Measurements from ENCODE around the gene IRGQ.
A peak's percentile ranks its signal among the peaks of the same experiment; 100 is the strongest.
"Not testable (repeated sequence)": the region's sequence is repeated elsewhere in the genome, so short reads cannot be mapped to it uniquely, and the experiment has no call there.

IRGQ gene

DNA sequence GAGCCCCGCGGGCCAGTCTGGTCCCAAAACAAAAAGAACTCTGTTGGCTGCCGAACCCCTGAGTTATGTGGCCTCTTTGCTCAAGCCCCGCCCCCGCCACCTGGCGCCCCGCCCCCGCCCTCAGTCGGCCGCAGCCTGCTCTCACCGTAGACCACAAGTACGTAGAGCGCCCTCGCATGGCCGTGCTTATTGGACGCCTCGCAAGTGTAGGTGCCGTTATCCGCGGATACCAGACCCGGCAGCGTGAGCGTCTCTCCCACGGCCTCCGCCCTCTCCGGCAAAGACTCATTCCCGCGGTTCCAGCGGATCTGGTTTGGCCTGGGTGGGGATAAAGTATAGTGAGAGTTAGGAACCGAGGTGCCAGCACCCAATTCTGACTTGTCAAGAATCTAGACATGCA lies 29.0 kb upstream of the IRGQ start:
- DNase-seq (ENCODE audit: low read depth), result peak; percentile 73

DNA sequence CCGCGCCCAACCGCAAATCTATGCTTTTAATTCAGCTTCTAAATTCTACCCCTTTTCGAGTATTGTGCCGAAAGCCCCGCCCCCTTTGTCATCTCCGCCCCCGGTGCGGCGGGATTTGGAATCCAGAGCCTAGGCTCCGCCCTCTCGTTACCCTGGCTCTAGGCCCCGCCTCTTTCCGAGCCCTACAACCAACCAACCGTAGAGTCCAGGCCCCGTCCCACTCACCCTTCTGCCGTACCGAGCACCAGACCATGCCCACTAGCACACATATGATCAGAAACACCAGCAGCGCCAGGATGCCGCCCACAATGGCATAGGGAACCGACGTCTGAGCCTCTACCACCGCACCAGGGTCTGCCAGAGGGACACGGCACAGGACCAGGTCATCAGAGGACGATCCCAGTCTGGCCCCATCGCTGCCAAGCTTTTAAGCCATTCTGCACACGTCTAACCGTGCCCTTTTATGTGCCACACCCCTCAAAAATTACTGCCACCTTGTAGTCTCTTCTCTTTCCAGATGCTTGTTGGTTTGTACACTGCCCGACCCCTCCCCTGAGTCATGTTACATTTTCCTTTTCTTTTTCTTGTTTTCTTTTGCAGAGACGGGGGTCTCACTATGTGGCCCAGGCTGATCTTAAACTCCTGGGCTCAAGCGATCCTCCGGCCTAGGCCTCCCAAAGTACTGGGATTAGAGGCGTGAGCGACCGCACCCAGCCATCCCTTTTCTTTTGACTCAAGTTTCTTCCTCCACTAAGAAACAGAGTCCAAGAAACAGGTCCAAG lies 28.1 kb upstream of the IRGQ start:
- DNase-seq (ENCODE audit: low read depth), result no peak

DNA sequence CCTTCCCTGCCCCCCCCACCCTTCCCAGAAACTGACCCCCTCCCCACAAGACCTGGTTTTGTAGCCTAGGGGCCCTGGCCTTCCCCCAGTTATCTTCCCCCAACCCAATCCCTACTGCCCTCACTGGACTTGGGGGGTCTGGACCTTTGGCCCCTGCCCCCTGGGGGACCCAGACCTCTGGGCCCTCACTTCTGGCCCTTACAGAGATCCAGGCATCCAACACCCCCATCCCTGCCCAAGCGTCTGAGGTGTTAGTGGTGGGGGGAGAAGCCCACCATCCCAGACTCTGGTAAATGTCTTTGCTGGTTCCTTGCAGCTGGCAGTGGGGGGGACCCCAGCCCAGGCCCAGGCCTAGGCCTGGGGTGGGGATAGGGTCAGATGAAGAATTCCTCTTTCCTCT lies 27.0 kb upstream of the IRGQ start:
- no peak for DNase-seq (ENCODE audit: low read depth)

DNA sequence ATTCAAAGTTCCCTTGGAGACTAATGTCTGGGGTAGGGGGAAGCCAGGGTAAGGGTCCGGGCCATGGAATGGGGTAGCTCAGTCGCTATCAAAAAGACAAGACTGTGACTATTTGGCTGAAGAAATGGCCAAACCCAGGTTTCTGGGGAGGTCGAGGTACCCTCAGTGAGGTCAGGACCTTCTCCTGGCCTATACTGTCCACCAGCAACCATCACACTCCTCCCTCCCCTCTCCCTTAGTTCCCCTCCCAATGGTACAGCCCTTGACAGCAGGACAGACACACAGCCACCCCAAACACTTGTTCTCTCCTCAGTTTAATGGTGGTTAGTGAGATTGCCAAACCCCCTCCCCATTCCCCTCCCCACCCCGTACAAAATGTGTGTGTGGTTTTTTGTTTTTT lies 26.1 kb upstream of the IRGQ start:
- DNase-seq (ENCODE audit: low read depth), result no peak

DNA sequence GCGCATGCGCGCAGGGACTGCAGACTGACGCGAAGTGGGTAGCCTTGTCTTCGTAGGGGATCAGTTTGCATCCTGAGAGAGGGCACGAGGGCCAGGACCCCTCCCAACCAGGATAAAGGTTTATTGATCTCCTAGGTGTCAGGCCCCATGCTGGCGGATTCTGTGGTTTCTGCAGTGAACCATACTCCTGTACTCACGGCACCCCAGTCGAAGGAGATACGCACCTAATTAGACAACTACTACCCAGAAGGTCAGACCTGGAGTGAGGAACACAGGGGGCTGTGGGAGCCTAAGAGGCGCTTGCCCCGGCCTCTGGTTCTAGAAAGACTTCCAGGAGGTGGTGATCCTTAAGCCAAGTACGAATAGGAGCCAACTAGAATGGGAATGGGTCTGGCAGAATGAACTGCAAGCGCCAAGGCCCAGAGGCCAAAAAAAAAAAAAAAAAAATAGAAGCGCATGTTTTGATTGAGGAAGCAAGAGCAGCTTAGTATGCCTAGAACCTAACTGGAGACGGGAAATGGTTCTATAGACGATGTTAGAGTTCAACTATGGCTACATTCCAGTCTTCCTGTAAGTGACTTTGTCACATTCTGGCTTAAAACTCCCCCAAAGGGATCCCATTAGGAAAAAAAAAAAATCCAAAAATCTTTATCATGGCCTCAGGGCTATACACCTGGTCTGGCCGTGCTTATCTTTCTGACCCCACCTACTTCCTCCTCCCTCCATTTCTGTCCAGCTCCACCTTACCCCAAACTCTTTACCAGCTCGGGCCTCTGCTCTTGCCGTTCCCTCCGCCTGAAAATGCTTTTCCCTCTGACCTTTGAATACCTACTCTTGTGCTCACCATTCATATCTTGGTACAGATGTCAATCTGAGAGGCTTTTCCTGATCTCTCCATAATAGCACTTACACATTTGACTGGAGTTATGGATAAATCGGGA lies 24.4 kb upstream of the IRGQ start:
- DNase-seq (ENCODE audit: low read depth), result peak; percentile 82

DNA sequence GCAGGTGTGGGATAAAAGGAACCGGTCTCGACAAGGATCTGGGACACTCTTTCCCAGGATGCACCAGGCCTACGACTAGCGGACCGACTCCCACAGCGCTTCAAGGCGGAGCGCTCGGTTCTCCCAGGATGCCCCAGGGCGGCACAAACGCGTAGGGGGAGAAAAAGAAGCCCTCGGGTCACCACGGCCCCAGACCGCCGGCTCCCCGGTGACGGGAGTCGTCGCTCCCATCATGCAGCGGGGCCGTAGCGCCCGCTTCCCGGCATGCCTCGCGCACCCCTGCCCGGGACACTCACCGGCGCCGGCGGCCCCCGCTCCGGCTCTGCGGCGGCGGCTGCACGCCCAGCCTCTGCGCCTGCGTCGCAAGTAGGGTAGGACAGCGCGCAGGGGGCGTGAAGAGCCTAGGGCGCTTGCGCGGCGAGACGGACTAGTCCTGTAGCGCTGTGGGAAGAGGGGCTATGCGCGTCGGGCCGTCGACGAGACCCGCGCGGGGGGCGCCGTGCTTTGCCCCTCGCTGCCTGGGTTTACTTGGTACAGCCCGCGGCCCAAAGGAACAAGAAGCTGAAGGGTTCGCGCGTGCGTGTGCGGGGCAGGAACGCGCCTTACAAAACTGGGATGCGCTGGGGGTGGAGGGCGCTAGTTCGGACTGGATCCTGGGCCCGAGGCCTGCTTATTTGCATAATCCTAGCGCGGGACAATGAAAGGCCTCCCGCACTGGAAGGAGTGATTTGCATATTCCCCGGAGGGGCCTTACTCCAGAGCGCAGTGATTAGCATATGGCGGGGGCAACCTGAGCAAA lies 23.5 kb upstream of the IRGQ start, which contains the start of gene ZNF428:
ZNF428 (minus strand) TSS at position 368 of the 799 bp plus-strand sequence. CDS start 5,325 bp downstream, outside the sequence.
- DNase-seq (ENCODE audit: low read depth), result peak; percentile 82

DNA sequence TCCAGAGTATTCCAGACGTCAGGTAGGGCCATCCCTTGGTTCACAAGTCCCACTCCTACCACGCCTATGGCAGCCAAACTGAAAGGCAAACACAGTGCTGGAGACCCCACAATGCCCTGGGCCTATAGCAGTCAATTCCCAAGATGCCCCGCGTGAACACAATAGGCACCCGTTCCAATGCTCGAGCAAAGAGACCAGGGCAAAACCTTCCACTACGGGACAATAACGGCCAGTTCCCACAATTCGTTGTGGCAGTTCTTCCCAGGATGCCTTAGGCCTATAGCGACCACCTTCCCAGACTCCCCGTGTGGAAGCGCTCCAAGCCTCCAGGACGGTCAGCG lies 23.0 kb upstream of the IRGQ start:
- DNase-seq (ENCODE audit: low read depth), result peak; percentile 49

DNA sequence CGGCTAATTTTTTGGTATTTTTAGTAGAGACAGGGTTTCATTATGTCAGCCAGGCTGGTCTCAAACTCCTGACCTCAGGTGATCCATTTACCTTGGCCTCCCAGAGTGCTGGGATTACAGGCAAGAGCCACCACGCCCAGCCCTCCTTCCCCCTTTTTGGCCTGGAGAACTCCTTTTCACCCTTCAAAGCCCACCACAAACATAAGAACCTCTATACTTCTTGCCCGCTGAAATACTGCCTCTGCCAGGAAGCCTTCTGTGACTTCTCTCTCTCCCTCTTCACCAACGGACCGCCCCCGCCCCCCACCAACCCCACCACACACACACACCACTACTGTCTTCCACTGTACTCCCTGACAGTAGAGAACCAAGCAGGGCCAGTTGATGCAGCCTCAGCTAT lies 21.0 kb upstream of the IRGQ start:
- no peak for DNase-seq (ENCODE audit: low read depth)

DNA sequence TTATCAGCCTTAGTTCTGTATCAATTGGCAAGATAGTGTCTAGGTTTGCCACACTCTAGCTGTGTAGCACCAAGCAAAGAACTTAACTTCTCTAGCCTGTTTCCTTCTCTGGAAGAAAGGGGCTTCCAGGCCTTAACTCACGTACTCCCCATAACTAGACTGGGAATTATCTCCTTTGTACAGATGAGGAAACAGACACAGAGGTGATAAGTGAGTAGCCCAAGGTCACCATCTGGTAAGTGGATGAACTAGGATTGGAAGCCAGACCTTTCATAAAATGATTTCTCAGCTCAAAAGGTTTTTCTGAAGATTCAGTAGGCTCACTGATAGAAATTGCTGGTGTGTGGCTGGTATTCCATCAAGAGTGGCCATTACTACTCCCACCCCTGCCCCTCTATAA lies 20.4 kb upstream of the IRGQ start:
- no peak for DNase-seq (ENCODE audit: low read depth)

DNA sequence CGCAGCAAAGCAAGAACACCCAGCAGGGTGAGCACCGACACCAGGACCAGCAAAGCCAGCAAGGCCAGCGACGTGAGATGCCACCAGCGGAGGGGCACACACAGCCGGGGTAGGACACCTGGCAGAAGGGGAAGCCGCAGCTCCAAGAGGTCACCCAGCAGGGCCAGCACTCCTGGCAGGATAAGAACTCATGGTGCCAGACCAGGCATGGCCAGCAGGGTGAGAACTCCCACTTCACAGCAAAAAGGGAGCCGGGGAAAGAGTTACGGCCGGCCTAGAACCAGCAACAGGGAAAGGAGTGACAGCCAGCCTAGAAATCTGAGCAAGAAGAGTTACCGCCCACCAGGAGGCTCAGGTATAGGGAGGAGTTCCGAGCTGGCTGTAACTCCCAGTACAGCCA lies 16.4 kb upstream of the IRGQ start:
- DNase-seq (ENCODE audit: low read depth), result no peak

DNA sequence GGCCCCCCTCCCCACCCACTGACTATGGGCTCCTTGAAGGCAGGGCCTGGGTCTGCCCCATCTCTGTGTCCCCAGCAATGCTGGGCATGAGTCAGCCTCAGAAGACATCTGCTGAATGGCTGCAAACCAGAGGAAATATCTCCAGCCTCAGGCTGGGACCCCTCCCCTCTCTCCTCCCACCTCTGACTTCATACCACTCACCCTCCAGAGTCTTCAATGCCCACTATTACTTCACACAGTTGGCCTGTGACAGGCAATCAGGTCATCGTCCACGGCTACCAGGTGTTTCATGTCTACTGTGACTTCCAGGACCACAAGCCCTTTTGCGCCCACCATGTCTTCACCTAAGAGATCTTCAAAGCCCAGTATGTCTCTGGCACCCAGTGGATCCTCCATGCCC lies 15.9 kb upstream of the IRGQ start, which contains the start of gene SRRM5:
SRRM5 (plus strand) TSS at position 301 of the 400 bp plus-strand sequence; CDS start at position 335, 34 bp downstream.
- no peak for DNase-seq (ENCODE audit: low read depth)

DNA sequence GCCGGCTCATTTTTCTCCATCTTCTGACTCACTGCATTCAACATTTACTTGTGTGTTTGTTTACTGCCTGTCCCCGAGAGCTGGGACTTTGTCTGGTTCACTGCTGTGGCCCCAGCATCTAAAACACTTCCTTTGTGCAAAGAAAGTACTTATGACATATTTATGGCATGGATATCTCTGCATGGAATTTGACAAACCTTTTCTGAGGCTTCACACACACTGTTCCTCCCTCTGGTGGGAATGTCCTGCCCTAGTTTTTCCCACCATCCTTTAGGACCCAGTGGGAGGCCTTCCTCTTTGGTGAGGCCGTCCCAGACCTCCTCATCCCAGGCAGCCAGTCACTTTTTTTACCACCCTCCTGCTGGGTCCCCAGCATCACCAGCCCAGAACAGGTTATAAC lies 14.6 kb upstream of the IRGQ start:
- DNase-seq (ENCODE audit: low read depth), result no peak

DNA sequence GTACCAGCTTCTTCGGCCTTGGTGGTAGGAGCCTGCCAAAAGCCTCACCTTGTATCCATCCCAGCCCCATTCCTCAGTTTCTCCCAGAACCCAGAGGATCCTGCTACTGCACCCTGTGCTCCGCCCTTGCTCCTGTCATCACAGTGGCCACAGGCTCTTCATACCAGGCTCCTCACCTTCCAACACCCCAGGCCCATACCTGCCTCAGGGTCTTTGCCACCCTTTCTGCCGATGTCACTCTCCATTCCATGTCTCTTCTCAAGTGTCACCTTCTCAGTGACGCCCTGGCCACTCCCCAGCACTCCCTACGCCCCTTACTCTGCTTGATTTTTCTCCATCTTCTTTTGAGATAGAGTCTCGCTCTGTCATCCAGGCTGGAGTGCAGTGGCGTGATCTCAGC lies 13.9 kb upstream of the IRGQ start:
- no peak for DNase-seq (ENCODE audit: low read depth)

DNA sequence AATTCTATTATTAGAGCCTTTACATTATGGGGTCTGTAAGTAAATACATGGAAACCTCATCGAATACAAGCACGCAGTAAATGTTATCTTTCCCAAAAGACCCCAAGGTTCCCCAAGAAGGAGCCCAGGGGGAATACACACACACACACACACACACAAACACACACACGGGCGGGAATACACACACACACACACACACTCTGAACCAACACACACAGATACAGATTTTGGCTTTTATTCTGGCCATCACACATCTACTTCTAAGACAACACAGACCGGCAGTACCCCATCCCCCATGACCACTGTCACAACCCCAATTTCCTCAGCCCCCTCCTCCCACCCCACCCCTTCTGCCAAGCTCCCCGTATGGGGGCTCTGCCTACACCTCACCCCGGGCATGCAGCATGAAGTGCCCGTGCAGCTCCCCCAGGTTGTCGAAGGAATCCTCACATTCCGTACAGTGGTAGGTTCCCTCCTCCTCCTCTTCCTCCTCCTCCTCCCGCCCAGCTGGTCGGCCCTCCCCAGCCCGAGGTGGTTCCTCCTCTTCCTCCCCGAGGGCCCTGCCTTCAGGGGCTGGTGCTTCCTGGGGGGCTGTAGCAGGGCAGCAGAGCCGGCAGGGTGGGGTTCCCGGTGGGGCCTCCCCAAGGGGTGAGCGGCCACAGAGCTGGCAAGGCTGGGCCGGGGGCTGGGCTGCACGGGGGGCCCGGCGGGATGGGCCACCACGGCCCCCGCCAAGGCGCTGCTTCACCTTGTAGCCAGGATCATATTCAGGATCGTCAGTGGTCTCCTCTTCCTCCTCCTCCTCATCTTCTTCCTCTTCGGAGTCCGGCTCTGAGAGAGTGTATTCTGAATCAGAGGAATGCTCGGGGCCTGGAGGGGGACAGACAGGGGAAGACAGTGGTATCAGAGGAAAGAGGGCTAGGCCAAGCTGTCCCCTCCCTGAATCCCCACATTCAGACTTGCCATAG lies 11.6 kb upstream of the IRGQ start:
- DNase-seq (ENCODE audit: low read depth), result no peak

DNA sequence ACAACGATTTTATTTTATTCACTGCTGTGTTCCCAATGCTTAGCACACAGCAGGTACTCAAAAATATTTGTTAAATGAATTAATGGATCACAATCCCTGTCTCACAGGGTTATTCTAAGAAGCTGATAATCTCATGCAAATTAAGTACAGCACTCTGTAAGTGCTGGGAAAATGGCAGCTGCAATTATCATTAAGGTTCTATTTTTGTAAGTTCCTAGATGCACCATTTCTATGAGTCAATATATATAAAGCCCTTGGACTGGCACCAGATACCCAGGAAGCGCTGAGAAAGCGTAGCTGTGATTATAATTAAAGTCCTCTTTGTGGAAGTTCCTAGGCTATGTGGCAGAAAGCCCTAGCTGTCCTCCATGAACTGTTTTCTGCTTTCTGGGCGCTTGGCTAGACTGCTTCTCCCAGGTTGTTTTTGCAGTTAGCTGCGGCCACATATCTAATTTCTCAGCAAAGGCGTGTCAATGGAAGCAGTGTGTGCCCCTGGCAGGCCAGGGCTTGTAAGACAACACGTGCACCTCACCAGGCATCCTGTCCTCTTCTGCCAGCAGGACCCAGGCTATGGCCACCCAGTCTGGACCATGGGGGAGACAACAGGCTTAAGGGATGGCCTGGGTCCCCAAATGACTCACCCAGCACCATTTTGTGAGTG lies 10.8 kb upstream of the IRGQ start:
- no peak for DNase-seq (ENCODE audit: low read depth)

DNA sequence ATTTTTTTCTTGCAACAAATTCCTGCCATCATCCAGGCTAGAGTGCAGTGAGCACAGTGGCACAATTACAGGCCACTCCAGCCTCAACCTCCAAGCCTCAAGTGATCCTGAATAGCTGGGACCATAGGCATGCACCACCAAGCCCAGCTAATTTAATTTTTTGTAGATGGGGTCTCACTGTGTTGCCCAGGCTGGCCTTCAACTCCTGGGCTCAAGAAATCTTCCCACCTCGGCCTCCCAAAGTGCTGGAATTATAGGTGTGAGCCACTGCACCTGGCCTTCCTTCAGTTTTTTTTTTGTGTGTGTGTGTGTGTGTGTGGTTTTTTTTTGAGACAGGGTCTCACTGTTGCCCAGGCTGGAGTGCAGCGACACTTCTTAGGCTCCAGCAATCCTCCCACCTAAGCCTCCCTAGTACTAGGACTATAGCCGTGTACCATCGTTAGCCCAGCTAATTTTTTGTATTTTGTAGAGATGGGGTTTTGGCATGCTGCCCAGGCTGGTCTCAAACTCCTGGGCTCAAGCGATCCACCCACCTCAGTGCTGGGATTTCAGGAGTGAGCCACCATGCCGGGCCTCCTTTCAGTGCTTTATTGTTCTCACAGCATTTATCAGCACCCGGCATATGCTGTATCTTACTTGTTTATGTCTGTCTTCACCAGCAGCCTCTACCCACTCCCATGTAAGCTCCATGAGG lies 10.1 kb upstream of the IRGQ start:
- no peak for DNase-seq (ENCODE audit: low read depth)

DNA sequence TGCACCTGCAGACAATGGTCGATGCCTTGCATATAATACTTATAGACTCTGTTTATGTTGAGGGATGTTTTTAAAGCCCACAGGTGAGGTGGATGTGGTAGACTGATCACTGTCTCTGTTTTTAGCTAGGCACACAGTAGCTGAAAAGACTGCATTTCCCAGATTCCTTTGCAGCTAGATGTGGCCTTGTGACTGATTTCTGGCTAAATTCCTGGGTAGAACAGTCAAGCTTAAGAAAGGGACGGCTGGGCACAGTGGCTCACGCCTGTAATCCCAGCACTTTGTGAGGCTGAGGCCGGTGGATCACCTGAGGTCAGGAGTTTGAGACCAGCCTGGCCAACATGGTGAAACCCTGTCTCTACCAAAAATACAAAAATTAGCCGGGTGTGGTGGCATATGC lies 4.4 kb upstream of the IRGQ start:
- DNase-seq (ENCODE audit: low read depth), result not testable (repeated sequence)

DNA sequence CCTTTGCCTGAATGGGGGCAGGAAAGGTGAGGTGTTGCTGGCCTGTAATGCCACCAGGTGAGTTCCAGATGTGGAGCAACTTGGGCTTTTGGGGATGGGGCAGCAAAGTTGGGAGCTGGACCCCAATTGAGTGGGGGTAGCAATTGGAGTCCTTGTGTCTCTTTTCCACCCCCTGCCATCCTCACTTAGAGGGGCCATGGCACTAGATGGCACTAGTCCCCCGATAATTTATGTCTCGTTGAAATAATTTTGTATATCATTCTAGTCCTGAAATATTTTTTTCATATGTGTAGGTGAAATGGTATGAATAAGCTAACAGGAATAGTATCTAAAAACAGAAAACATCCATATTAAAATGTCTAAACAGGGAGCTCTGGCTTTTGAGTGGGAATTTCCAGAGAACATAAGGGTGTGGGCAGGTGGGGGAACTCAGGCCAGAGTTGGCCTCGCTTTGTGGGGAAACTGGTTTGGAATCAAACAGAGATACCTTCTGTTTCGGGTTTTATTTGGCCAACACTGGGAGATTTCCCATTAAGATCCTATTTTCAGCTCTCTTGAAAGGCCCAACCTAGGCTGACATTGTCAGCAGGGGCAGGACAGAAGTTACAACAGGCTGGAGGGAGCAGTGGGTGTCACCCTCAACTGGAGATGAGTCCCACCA lies 3.8 kb upstream of the IRGQ start:
- no peak for DNase-seq (ENCODE audit: low read depth)

Measured in activated T-cell treated with anti-CD3 and anti-CD28 coated beads for 24 hours (primary cell).